GM21515 (cell line): ENCODE measurements around the gene TM4SF18.
"Not testable (repeated sequence)": the region's sequence is repeated elsewhere in the genome, so short reads cannot be mapped to it uniquely, and the experiment has no call there.

Experiments used
- ATAC-seq: cut with Tn5 transposase; IDR thresholded peaks from one replicate; pipeline ENCODE4 v1.9.1; 2021; ENCODE audit not compliant: unreplicated experiment

The TM4SF18 gene, protein sequence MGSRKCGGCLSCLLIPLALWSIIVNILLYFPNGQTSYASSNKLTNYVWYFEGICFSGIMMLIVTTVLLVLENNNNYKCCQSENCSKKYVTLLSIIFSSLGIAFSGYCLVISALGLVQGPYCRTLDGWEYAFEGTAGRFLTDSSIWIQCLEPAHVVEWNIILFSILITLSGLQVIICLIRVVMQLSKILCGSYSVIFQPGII

DNA sequence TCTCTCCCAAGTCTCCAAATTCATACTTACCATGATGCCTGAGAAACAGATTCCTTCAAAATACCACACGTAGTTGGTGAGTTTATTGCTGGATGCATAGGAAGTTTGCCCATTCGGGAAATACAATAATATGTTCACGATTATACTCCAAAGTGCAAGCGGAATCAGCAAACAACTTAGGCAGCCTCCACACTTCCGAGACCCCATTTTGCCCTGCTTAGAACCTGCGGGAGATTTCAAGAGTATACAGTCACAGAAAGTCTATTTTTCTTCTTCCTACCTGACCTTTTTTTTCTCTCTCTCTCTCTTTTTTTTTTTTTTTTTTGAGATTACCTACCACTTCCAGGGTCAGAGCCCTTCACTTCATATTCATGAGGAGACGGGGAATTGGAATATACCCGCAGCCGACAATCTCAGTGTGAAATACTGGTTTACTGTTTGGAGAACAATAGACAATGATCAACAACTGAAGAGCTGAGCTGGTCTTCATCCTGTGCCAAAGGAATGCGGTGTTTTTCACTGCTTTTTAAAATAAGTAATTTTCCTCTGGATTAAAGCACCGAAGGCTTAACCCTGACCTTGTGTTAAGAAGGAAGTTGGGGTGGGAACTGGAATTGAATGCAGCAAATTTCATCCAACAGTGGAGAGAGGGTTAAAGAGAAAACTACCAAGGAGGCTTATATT, at the start of gene TM4SF18:
Gene TM4SF18, minus strand, starts transcription at position 461 of the 684 bp plus-strand sequence. Its CDS starts 254 bp downstream, at position 207.
- ATAC-seq, result no peak

DNA sequence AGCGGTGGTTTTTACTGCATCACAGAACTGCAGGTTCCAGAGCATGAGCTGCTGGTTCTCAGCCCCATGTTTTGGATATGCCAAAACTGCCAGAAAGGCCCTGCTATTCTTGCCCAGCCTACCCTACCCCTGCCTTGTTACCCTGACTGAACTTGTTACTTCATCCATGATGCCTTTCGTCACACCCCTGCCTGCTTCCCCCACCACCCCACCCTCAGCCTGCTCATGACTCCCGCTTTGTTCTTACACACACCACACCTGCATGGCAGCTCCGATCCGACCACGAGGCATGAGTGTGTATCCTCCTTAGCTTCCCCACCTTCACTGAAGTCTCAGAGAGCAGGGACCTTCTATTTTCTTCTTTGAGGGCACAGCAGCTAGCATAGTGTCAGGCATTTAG, 49.1 kb upstream of the TM4SF18 start:
- ATAC-seq, result no peak

GRCh38 chr3:149382101-149382467, 48.6 kb upstream of the TM4SF18 start:
- ATAC-seq, result no peak

- no peak for ATAC-seq
Measured at GRCh38 chr3:149381173-149382100, 48.0 kb upstream of the TM4SF18 start.

GRCh38 chr3:149380220-149380619, 46.8 kb upstream of the TM4SF18 start:
- not testable (repeated sequence) for ATAC-seq

DNA sequence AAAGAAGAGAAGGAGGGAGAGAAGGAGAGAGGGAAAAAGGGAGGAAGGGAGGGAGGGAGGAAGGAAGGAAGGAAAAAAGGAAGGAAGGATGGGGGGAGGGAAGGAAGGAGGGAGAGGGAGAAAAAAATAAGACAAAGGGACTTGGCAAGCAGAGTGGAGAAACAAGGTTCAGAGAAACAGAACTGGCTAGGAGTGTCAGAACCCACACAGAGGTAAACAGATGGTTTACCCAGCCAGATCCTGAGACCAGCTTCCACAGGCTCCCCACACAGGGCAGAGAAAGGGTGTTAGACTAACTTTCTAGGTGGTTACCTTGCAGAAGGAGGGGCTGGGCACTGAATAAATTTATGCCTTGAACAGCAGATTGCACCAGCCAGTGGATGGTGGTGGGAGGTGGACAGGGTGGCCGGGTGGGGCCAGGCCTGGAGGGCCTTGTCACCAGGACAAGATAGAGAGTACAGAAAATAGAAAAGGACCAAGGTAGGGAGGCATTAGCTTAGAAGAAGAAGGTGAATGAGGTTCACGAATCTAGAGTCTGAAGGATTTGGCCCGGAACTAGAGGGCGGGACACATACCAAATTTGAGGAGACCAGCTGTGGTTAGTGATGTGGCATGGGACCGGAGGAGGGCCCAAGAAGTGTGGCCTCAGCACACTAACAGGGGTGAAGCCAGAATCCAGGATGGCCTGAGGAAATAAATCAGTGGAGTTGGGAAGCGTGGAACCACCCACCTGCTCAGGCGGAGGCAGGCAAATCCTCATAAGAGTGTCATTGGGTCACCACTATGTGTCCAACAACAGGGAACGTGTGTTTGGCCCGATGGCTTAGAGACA, 45.3 kb upstream of the TM4SF18 start:
- ATAC-seq, result no peak

GRCh38 chr3:149377408-149378364, 44.2 kb upstream of the TM4SF18 start, which contains the start of gene TM4SF1:
TSS of gene TM4SF1 (minus strand) at chr3:149377649. CDS start at chr3:149377547, 102 bp downstream.
- no peak for ATAC-seq

DNA sequence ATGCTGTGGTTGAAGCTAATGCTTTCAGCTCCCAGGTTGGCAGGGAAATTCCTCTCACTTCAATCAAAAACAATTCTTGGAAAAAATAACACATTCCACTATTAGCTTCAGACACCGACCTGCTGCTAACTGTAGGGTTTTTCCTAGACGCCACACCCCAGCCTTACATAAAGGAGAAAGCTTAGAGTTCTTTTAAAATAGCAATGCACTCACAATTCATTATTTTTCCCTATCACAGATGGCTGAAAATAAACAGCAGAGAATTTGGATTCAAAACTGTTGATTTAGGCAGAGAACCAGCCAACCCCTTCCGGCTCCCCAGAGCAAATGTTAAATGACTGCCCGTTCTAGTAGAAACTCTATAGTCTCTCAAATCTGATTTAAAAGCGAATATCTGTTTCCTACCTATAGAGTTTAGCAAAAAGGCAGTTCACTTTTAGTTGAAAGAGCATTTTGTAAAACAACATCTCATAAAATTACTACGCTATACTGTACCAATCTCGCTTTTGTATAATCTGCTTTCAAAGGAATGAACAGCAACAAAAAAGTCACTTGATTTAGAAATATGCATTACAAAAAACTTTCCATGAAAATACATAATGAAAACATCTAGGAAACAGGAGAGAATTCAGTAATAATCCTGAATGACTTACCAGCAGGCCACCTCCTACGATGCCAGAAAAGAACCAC, 43.4 kb upstream of the TM4SF18 start:
- no peak for ATAC-seq

DNA sequence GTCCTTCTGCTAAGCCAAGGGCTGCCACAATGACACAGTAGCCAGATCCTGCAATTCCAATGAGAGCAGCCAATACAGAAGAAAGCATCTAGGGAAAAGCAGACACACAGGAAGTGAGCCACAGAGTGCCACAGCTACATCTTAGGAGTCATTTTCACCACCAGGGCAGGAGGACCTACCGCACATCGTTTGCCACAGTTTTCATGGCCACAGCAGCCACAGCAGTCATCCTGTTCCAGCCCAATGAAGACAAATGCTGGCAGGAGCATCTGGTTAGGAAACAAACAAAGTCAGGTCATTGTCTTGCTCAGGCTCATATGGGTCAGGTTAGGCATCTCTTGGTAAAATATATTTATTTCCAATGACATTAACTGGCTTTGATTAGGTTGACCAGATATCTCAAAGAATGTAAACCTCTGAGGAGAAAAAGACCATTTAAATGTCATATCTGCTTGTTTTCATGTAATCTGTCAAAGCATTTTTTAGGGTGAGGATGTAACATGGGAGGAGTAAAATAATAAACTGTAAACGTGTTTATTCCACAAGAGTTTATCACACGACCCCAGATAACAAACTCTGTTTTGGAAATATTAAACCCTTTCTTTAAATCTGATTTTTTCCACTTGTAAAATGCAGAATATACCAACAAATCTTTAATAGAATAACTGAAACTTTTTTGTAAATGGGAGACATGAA, 42.2 kb upstream of the TM4SF18 start:
- no peak for ATAC-seq

DNA sequence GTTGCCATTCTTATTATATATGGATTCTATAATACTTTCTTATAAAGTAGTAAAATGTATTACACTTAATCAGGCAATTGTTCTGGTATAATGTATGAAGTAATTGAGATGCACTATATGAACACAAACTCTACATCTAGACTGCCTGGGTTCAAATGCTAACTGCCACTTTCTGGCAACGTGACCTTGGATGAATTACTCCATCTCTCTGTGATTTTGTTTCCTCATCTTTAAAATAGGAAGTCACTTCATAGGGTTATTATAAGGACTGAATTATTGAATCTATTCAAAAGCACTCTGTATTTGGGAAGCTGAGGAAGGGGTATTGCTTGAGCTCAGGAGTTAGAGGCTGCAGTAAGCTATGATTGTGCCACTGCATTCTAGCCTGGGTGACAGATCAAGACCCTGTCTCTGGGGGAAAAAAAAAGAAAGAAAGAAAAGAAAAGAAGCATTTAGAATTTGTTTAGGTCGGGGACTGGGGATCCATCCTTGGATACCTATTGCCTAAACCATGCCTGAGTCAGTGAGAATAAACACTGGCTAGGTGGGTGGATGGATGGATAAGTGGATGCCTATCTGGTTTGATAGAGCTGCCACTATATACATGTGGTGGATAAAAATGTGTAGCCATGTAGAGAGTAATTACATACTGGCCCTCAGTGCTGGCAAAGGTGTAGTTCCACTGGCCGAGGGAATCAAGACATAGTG, 41.5 kb upstream of the TM4SF18 start:
- ATAC-seq, result no peak

- ATAC-seq, result no peak
Measured at GRCh38 chr3:149374391-149374790, 41.0 kb upstream of the TM4SF18 start.

DNA sequence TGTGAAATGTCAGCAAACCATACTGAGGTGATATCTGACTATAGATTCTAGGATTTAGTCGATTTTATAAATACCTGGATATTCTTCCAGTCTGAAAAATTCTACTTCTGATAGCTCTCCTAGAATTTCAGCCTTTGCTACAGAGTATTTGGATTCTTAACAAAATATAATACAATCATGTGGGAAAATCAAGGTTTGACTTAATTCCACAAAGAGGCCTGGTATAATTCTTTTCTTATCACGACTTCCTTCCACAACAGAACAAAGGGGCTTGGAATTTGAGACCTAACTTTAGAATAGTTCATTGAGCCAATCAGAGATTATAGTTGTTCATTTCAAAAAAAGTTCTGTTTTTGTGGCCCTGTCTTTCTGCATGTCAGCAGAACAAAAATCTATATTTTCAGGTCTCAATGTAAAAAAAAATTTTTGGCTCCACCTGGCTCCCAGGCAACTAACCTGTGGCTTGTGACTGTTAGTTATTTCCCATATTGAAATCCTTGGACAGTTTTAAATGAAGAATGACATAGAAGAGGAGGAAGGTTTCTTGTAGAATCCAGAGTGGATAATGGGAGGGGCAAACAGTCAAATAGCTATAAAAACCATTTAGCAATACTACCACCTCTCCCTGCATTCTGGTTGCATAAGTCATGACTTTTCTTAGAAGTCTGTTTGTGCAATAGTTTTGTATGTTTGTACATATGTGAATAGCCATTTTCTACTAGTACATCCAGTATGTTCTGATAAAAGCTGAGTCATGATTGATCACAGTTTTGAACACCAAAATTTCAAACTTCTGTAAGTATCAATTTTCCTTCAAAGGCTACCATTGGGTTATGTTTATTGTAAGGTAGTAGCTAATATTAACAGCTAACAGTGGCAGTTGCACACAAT, 40.0 kb upstream of the TM4SF18 start:
- no peak for ATAC-seq

- no peak for ATAC-seq
Measured at GRCh38 chr3:149371723-149372114, 38.3 kb upstream of the TM4SF18 start.

DNA sequence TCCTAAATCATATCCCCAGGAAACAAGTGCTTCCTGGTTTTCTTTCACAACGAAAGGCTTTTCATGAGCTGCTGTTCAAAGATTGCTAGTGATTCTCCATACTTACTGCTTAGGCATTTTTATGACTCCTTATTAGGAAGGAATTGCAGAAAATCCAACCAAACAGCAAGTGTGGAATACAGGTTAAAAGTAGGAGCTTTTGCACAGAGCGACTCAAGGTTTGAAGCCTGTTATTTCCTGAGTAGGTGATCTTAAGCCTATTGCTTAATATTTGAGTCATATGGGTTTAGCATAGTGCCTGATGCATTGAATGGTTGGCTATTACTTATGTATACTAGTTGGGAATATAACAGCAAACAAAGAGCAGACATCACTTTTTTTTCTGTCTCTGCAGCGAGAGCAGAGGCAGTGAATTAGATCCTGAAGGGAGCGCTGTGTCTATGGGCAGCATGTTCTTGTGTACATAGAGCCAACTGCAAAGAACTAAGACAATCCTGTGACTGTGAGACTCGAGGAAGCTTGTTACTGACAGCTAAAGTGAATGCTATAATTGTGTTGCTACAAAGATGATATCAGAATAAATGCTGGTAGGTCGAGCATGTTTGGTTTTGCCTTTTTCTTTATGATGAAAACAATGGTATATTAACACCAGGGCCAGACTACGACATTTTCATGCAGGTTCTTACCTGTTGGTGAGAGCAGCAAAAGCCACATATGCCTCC, 37.7 kb upstream of the TM4SF18 start:
- no peak for ATAC-seq

DNA sequence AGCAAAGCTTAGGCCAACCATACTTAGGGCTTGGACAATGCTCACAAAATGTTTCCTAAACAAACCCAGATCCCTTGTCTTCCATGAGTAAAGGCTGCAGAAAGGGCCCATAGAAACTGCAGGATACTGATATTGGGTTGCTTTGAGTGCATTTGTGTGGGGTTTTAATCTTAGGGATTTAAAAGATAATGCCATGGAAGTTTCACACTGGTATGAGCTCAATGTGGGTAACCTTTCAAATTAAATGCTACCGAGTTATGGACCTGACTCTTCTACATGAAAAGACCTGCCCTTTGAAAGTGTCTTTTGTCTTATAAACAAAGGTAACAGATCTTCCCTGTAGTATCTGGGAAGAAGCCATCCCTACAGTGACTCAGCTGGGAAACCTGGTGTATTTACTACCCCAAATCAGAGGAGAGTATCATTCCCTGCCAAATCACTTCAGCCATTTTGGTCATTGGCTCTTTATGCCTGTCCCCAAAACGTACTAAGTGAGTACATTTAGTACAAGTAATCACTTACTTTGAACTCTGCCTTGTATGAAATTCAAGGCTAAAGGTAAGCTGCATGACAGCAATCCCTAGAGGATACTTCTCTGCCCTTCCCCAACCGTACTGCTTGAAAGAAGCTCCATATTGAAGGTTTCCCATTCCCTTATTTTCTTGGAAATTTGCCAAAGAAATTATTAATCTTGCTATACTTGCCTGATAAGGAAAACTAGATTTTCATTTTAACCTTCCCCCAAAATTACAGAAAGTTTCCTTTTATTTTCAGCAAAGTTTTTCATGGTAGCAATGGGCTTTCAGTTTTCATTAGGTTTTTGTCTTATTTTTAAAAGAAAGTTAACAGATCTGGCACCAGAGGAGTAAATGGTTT, 36.8 kb upstream of the TM4SF18 start:
- ATAC-seq, result no peak
